HG02970 (cell line): ENCODE data around the gene BAG5.
"Not testable (repeated sequence)": the region's sequence is repeated elsewhere in the genome, so short reads cannot be mapped to it uniquely, and the experiment has no call there.

Source experiments
- ATAC-seq: cut with Tn5 transposase; IDR thresholded peaks from one replicate; pipeline ENCODE4 v1.9.1; 2021; ENCODE audit warnings: mild to moderate bottlenecking, moderate library complexity, moderate number of reproducible peaks; ENCODE audit not compliant: unreplicated experiment, low FRiP score

BAG5 gene, protein sequence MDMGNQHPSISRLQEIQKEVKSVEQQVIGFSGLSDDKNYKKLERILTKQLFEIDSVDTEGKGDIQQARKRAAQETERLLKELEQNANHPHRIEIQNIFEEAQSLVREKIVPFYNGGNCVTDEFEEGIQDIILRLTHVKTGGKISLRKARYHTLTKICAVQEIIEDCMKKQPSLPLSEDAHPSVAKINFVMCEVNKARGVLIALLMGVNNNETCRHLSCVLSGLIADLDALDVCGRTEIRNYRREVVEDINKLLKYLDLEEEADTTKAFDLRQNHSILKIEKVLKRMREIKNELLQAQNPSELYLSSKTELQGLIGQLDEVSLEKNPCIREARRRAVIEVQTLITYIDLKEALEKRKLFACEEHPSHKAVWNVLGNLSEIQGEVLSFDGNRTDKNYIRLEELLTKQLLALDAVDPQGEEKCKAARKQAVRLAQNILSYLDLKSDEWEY

DNA sequence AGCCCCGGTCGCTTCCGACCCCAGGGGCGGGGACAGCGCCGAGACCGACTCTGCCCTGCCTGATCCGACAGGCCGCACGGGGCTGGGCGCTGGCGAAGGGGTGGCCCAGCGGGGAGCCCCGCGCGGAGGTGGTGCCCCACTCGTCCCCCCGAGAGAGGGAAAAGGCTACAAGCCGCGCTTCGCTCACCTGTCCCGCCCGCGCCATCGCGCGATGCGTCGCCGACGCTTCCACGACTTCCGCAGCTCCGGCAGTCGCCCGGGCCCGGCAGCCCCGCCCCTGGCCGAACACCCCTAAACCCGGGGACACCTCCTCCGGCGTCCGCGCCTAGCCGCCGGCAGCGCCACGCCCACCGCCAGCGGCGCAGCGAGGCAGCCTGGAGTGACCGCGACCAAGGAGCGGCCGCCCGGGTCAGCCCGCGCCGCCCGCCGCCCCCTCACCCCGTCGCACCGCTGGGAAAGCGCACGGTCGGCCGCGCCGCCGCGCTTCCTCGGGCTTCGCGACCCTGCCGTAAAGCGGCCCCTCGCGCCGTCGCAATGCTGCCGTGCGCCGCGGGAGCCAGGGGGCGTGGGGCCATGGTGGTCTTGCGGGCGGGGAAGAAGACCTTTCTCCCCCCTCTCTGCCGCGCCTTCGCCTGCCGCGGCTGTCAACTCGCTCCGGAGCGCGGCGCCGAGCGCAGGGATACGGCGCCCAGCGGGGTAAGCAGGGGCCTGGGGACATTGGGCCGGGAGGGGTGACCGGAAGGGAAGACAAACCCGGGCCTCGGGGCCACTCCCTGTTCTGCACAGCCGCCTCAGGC, at the start of gene BAG5, which contains the start of gene COA8:
Gene BAG5 (minus strand): TSS at position 229 of the 797 bp plus-strand sequence. CDS start 1,493 bp downstream, outside the sequence.
Gene COA8 (plus strand): TSS at position 532 of the 797 bp plus-strand sequence. CDS start 42 bp downstream, at position 574.
- ATAC-seq: peak; percentile 75

DNA sequence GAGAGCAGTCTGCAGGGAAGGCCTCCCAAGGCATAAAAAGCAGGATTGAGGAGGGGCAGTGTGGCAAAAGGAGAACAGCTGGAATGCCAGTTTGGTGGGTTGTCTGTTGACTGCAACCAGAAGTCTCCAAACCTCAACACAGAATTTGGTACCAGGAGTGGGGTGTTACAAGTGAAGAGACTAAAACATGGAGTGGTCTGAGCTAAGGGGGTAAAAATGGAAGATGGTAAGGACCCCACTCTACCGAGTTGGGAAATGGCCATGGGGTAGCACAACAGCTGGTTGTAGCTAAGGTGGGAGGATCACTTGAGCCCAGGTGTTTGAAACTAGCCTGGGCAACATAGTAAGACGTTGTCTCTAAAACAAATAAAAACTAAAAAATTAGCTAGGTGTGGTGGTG, 48.8 kb upstream of the BAG5 start:
- no peak for ATAC-seq

DNA sequence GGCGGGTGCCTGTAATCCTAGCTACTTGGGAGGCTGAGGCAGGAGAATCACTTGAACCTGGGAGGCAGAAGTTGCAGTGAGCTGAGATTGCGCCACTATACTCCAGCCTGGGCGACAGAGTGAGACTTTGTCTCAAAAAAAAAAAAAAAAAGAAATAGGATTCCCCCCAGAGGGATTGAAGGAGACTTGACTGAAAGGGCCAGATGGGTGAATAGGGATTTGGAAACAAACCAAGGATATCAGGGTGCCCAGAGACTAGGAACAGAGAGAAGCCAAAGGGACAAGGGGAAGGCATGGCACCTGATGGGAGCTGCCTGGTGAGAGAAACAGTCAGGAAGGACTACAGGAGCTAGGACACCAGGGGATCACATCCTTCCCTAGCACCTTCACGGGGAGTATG, 46.6 kb upstream of the BAG5 start:
- ATAC-seq: not testable (repeated sequence)

- ATAC-seq: no peak
Observed at GRCh38 chr14:103607822-103608221, 45.4 kb upstream of the BAG5 start.

DNA sequence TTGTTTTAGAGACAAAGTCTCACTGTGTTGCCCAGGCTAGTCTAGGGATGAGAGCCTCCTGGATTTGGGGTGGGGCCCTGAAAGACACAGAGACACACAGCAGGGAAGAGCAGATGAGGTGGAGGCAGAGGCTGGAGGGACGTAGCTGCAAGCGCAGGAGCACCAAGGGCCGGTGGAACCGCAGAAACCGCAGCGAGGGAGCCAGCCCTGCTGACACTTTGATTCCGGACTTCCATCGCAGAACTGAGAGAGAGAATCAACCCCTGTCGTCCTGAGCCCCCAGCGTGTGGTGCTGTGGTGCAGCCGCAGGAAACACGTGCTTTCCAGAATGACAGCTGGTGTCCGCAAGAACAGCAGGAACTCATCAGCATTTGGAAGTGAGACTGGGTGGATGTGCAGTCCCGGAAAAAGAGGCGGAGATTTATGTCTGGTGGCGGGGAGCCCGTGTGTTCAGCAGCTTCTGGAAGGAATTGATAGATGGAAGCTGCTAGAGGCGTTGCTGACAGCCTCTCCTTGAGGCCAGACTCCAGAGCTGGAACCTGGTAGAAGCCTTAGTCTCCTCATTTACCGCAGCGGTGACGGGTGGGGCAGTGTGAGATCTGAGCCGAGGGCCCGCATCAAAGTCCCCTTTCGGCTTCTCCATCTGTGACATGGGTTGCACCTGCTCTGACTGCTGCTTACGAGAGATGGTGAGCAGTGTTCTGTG, 44.7 kb upstream of the BAG5 start:
- ATAC-seq: peak; percentile 46

DNA sequence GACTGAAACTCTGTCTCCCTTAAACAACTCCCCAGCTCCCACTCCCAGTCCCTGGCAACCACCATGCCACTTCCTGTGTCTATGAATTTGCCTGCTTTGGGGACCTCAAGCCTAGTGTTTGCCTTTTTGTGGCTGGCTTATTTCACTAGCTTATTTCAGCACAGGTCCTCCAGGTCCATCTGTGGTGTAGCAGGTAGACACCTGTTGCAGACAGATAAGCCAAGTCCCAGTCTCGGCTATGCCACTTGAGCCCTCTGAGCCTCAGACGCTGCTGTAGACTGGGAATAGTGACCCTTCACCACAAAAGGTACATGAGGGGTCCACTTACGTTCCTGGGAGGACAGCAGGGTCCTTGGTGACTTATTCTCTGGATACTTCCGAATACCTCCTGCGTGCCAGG, 42.2 kb upstream of the BAG5 start:
- ATAC-seq: no peak

GRCh38 chr14:103600503-103600902, 38.0 kb upstream of the BAG5 start:
- no peak for ATAC-seq

DNA sequence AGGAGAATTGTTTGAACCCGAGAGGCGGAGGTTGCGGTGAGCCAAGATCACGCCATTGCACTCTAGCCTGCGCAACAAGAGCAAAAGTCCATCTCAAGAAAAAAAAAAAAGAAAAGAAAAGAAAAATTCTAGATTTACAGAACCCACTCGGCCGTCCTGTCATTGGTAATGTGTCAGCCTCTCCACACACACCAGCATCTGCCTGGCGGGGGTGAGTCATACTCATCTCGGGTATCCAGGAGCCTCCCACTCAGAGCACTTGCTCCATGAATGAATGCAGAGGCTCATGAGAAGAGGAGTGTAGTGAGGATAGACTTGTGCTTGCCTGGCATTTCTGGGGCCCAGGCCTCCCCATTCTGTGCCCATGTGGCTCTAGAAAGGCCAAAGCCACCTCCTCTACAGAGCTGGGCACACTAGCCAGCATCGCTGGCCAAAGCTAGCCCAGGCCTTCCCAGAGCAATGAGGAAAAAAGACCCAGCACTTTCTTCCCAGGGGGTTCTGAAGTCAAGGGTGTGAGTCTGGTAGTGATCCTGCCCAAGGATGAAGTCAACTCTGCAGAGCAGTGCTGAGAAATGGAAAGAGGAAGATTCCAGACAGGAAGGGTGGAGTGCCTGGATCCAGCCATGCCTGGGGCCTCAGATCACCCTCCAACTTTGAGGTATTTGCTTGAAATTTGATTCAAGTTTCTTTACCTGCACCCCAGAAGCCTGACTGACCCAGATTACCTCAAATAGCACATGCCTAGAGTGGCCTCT, 35.3 kb upstream of the BAG5 start:
- no peak for ATAC-seq

DNA sequence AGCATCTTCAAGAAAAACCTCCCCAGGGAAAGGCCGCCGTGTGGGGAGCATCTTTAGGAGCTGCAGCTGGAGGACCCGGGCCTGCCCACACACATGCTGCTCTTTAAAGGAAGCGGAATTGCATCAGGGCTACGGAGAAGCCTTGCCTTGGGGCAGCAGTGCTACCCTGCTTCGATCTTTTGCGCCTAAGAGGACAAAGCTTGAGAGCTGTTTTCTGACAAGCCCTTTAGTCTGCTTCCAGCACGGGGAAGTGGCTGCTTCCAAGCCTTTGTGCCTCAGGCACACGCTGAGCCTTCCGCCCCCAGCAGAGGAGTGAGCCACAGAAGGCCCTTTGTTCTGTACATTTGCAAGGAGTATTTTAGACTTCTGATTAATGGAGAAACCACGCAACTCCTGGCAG, 31.8 kb upstream of the BAG5 start:
- no peak for ATAC-seq

DNA sequence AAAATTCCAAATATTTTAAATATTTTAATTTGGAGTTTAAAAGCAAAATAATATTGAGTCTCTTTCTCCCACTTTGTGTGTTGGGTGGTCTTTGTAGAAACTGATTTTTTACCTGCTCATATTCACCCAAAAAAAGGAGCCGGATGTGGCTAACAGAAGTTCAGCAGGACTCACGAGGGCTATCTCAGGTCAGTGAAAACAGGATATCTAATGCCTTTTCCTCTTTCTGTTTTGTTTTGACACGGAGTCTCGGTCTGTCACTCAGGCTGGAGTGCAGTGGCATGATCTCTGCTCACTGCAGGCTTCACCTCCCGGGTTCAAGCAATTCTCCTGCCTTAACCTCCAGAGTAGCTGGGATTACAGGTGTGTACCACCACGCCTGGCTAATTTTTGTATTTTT, 31.1 kb upstream of the BAG5 start:
- peak; percentile 72 for ATAC-seq

DNA sequence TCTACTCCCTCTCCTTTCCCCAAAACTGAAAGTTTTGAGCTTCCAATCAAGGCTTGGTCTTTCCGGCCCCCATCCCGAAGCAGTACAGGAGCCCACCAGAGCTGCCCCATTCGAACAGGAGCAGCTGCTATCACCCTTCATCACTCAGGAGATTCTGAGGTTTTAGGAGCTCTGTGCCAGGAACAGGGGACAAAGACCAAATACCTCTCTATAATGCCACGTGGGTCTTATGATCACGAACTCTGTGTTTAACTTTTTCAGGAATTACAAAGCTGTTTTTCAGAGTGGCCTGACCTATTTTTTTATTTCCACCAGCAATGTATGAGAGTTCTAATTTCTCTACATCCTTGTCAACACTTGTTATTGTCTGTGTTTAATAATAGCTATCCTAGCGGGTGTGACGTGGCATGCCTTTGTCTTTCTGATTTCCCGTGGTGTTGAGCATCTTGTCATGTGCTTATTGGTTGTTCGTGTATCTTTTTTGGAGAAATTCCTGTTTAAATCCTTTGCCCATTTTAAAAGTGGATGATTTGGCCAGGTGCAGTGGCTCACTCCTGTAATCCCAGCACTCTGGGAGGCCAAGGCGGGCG, 22.0 kb upstream of the BAG5 start:
- no peak for ATAC-seq

GRCh38 chr14:103581954-103582703, 19.7 kb upstream of the BAG5 start:
- ATAC-seq: no peak

DNA sequence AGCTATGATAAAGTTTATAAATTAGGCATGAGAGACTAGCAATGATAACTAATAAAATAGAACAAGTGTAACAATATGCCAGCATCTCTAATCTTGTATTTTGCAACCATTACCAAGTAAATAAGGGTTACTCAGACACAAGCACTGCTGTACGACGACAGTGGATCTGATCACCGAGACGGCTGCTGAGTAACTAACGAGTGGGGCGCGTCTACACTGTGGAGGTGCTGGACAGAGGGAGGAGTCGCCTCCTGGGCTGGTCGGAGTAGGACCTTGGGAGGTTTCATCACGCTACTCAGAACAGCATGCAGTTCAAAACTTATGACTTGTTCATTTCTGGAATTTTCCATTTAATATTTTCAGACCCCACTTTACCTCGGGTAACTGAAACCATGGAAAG, 18.7 kb upstream of the BAG5 start:
- no peak for ATAC-seq

GRCh38 chr14:103578401-103579075, 16.1 kb upstream of the BAG5 start:
- ATAC-seq: no peak

GRCh38 chr14:103576371-103577024, 14.0 kb upstream of the BAG5 start:
- no peak for ATAC-seq

DNA sequence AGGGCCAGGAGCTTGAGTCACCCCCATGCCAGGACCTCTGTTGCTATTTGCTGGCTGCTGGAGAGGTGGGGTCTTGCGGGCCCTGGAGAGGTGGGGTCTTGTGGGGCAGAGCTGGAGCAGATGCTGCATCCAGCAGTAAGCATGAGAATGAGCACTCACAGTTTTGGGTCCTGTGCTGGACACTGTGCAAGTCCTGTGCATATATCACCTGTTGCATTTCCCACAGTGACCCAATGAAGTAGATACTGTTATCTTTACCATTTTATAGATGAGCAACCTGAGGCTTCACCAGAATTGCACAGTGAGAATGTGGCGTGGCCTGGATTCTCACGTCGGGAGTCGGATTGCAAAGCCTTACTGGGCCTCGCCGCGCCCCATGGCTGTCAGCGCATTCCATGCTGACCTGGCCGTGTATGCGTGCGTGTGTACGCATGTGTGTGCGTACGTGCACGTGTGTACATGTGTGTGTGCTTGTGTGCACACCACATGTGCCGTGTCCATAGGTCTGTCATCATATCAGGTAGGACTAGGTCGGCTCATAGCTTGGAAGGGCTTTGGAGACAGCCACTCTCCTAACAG, 12.3 kb upstream of the BAG5 start:
- no peak for ATAC-seq

- no peak for ATAC-seq
Observed at GRCh38 chr14:103574104-103574503, 11.6 kb upstream of the BAG5 start.

DNA sequence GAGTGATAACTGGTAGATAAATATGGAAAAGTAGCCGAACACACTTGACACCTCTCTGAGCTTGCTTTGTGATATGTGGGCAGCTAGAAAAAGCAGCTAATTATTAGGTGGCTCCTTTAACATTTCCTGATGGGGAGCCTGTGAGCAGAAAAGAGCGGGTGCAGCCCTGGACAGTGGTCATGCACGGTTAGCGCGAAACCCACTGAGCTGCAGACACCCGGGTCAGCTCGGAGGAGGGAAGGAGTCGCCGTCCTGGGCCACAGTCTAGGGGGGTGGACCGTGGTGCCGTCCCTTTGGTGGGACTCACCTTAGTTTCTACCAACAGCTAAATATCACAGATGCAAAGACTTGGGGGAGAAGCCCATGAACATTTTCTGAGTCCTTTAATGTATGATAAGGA, 7.0 kb upstream of the BAG5 start:
- no peak for ATAC-seq
